CD4-positive, alpha-beta T cell treated with Interleukin-21 for 1 hour (primary cell): Measurements from ENCODE around the gene EOLA2.
"Not testable (repeated sequence)": the region's sequence is repeated elsewhere in the genome, so short reads cannot be mapped to it uniquely, and the experiment has no call there.

Source experiments
- DNase-seq: peaks from one replicate; pipeline ENCODE4 v3.0.0-alpha.2; 2020

Gene EOLA2

DNA sequence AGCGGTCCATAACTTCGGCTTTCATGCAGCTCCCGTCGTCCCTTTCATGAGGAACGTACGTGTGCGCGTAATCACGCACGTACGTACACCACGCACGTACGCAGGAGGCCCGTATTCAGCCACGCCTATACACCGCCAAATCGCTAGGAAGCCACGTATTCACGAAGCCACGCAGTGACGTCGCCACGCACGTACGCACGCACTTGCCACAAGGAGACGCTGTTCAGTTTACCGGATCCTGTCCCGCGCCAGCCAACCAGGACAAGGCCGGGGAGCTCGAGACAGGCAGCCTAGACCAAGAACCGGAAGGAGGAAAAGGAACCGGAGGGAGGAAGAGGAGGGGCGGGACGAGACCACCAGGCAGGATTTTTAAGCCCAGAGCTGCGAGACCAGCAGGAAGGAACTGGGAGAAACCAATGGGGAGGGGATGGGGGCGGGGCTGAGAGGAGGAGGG, at the start of gene EOLA2:
Gene EOLA2, minus strand, starts transcription at position 65 of the 454 bp plus-strand sequence. CDS start 4,617 bp downstream, outside the sequence.
- peak; percentile 95 for DNase-seq

DNA sequence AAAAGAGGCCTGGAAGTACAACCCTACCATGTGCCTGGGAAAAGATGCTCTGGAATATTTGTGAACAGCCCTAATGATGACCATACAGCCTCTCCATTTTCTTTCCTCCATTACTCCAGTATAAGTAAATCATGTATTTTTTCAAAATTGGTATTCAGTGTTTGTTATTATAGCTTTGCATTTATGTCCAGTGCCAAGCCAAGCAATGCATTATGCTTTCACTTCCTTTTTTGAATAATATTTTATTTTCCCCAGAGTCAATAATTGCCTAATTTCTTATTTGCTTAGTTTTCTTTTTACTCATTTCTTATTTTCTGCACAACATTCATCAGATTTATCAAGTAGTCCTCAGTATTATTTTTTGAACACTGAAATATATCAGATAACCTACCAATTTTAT, 49.3 kb upstream of the EOLA2 start:
- no peak for DNase-seq

DNA sequence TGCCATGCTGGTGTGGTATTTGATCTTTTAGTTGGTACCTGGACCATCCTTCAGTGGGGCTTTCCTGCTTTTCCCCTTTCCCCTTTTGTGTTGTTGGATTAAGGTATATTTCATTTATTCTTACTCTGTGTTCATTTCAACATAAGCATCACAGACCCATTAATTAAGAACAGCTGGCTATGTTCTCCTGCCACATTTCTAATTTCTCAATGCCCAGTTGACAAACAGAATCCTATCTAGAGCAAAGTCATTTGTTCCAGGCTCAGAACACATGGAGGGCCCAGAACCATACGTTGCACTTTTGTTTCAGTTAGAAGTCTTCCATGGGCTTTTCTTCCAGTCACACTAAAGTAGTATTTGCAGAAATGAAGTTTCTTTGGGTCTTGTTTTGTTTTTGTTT, 46.1 kb upstream of the EOLA2 start:
- no peak for DNase-seq

DNA sequence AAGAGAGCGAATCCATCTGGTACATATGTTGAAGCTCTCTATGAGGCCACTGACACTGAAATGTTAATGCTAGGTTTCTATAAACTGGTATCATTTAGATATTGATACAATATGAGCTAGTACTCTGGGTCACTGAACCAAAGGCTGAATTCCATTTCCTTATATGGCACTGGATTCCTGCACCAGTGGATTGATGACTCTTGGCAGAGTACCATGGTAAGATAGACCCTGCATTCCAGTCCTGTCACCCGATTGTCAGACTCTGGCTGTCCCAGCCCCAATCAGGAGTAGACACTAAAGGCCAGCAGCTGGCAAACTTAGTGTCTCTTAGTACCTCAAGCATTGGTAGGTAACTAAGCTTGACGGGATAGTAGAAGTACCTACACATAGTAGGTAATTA, 44.0 kb upstream of the EOLA2 start:
- DNase-seq = no peak

GRCh38 chrX:149979126-149979644, 40.9 kb upstream of the EOLA2 start:
- no peak for DNase-seq

DNA sequence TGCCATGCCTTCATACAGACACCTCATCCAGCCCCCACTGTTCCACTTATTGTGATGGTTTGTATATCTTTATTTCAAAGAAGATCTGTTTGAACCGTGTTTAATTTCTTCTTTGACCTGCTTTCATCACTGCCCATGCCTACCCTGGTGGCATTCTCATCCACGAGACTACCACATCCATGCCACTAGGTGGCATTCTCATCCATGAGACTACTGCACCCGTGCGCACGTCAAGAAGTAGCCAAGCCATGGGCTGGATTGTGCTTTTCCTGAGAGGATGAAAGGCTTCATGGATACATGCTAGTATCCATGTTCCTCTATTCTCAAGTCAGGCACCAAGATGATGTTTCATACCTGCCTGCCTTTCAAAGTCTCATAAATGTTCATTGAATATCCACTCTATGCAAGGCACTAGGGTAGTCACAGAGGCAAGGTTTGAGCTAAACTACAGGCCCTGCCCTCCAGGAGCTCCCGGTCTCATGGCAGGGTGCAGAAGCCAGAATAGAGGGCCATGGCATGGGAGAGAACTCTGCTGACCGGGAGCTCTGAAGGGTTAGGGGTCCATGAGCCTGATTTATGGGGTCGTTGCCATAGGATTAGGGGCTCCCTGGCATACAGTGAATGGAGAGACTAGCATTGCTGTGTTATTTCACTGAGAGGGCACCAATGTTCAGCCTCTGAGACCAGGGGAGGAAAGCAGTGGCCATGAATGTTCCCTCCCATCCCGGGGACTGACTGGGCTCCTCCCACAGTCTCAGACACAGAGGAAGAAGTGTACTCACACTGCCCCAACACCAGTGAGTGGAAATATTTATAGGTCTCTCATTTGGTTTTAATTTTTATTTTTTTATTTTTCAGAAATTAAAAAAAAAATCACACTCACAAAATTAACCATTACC, 24.8 kb upstream of the EOLA2 start:
- peak; percentile 23 for DNase-seq

DNA sequence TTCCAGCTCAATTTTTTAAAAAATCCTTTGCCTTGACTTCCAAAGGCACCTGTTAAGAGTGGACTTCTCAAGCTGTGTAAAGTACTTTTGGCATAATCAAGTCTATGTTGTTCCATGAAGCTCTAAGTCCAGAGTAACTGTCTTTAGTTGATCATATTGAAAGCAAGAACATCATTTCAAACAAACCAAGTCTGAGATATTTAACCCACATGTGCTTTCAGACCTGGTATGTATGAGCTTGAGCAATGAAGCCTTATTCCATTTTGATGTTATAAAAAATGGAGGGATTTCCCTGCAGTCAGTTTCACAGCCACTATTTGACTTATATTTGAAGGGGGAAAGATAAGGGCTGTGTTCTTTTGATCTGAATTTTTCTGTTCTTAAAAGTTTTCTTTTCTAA, 23.7 kb upstream of the EOLA2 start:
- no peak for DNase-seq

DNA sequence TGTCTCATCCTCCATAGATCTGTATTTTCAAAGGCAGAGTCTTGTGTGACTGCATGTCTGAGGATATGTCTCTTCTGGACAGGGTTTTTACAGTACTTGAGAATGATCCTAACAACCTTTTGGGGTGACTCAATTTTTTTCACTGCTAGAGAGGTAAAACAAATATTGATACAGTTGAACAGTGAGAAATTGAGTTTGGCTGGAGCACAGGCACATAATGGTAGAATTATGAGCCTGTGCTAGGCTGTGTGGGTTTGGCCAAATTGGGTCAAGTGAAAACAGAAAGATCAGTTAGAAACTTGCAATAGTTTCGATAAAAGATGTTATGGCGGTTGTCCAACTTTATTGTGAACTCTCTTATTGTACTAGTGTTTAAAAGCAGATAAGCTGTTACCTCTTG, 23.3 kb upstream of the EOLA2 start:
- DNase-seq = no peak

DNA sequence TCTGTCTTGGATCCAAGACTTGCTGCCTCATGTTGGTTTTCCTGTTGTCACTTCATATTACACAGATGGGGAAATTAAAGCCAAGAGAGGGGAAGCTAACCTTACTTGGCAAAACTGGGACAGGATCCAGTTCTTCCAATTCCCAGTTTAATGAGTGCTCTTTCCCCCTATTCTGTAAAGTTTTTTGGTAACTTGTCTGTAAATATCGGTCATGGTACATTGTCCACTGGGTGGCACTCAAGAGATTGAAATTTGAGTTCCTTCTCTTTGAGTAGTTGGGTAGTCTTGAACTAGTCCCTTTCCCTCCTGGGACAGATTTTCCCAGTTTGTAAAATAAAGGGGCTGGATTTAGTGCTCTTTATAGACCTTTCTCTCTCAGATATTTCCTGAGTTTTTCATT, 12.4 kb upstream of the EOLA2 start:
- DNase-seq = peak; percentile 17

DNA sequence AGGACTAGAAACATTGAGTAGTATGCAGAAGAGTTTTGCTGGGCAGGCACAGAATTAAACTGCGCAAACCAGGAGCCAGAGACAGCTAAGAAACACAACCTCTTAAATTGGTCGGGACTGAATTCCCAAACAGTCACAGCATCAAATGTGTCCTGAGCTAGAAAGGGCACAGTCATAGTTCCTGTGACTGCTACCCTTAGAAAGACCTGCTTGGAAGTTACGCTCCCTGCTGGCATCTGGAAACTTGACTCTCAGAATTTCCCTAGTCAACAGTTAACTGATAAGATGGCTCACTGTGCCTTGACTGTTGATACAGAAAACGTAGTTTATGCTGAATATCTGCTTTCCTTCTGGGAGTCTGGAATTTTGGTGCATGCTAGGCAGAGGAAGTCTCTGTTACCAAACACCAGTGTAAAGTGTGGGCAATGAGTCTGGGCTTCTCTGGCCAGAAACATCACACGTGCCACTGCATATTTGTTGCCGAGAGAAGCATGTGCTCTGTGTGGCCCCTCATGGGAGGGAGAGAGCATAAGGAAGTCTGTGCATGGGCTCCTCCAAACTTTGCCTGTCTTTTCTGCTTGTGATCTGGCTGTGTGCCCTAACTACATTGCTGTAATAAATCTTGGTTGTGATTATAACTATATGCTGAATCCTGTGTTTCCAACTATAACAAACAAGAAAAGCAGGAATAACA, 11.6 kb upstream of the EOLA2 start:
- DNase-seq = no peak

DNA sequence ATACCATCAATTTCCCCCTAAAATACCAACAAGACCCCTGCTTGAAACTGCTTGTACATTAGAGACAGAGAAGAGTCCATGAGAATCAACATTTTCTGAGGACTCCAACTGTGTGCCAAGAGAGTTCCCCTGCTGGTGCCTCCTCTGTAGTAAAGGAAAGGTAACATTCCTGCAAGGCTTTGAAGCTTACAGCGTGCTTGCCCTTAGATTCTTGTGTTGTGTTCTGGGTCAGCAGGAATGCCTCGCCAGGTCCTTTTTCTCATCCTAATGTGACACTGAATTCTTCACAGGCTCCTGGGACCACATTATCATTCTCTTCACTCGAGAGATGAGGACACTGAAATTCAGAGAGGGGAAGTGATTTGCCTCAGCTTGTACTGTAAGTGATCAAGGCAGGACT, 9.7 kb upstream of the EOLA2 start:
- DNase-seq = no peak

DNA sequence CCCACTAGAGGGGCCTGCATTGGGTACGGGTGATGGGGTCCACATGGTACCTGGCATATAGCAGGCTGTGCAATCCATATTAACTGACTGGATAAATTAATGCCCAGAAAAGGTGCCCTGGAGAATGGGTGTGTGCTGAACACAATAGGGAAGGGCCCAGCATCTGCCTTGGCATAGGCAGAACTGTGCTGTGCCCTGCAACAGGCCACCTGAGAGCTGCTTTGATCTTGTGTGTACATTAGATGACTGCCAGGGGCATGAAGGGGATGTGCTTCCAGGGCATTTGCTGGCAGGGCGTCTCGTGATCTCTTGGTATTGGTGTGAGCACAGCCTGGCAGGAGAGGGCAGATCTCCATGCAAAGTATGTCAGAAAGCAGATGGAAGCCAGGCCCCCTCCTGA, 8.6 kb upstream of the EOLA2 start:
- DNase-seq = not testable (repeated sequence)

DNA sequence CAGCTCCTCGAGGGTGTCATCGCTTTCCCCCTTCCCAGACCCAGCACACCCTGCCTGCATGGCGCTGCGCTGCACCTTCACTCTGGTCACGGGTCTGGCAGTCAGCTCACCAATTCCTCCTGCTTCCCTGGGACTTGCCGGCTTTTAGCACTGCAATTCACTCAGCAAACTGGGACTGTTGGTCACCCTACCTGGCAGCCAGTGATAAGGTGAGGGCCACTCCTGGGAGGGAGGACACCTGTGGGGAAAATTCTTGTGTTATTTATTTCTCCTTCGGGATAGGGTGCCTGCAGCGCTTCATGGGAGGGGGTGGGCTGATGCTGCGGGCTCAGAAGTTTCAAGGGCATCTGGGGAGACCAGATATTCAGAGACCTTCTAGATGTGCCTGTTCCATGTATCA, 7.5 kb upstream of the EOLA2 start:
- DNase-seq = not testable (repeated sequence)

GRCh38 chrX:149945087-149945670, 6.9 kb upstream of the EOLA2 start:
- not testable (repeated sequence) for DNase-seq

GRCh38 chrX:149940674-149941024, 2.4 kb upstream of the EOLA2 start:
- DNase-seq = not testable (repeated sequence)

DNA sequence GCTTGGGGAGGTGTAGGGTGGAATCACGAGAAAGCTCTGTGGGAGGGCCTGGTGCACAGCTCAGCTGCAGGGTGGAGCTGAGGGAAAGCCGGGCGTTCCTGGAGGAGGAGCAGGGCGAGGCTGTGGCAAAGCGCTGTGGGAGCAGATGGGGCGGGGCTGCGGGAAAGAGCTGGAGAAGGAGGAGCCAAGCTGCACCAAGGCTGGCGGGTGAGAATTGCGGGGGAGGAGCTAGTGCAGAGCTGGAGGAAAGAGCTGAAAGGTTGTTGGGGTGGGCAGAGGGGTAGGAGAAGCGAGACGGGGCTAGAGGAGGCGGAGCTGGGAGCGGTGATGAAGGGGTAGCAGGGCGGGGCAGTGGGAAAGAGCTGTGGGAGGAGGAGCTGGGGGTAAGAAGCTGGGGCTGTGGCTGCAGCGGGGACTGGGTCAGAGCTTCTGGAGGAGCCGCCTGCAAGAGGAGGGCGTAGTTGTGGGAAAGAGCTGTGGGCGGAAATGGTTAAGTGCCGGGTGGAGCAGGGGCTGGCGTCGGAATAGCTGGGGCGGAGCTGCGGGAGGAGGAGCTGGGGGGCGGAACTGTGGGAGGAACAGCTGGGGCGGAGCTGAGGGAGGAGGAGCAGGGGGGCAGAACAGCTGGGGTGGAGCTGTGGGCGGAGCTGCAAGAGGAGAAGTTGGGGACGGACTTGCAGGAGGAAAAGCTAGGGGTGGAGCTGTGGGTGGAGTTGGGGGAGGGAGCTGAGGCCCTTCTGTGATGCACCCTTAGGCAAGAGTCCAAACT, 1.8 kb upstream of the EOLA2 start:
- DNase-seq = peak; percentile 95

GRCh38 chrX:149939655-149939904, 1.3 kb upstream of the EOLA2 start:
- DNase-seq = no peak

DNA sequence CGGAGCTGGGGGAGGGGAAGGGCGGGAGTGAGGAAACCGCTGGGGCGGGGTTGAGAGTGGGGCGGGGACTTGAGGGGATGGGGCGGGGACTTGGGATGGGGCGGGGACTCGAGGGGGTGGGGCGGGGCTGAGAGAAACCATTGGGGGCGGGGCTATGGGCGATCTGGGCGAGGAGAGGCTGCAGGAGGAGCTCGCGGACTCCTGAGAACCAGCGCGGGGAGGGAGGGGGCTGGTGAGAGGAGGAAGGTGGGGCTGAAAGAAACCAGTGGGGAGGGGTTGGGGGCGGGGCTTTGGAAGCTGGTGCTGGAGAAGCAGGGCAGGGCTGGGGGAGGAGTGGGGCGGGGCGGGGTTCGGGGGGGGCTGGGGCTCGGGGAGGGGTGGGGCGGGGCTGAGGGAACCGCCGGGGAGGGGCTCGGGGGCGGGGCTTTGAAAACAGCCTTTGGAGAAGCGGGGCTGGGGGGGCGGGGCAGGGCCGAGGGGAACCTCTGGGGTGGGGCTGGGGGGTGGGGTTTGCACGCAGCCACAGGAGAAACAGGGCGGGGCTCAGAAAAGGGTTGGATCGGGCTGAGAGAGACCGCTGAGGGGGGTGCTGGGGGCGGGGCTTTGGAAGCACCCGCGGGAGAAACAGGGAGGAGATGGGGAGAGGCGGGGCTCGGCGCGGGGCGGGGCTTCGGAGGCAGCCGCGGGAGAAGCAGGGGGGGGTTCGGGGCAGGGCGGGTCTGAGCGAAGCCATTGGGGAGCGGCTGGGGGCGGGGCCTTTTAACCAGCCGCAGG, 777 bp upstream of the EOLA2 start:
- DNase-seq = peak; percentile 91

- no peak for DNase-seq
Measured at GRCh38 chrX:149937871-149938426, 342 bp downstream of the EOLA2 start.

DNA sequence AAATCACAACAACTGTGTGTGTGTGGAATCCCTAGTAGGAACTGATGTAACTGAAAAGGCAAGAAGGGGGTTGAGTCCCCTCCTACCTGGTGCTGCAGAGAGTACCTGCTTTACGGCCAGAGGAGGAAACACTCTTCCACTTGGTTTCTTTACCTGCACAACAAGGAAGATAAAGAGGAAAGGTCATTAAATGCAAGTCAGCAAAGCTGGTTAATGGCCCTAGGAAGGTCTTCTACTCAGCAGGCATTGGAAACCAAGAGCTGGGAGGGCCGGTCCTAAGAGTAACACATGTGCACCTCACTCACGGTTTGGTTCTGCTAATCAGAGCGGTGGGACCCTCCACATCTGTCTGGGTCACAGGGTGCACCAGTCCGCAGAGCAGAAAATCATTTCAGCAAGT, 963 bp downstream of the EOLA2 start:
- DNase-seq = not testable (repeated sequence)

DNA sequence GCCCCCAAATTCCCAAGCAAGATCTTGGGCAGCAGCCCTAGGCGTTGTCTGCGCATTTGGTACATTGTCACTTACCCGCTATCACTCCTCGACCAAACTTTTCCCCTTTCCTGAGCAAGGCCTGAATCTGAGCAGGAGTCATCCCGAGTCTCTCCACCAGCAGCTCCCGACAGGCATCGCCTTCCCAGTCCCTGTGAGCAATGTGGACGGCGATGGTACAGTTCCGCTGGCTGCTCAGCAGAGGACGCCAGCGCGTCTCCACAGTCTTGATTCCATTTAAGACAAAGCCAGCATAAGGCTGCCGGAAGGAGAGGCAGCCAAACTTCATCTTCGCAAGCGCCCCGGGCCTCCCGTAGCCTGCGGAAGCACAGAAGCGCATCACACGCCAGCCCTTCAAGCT, 4.7 kb downstream of the EOLA2 start:
- not testable (repeated sequence) for DNase-seq

DNA sequence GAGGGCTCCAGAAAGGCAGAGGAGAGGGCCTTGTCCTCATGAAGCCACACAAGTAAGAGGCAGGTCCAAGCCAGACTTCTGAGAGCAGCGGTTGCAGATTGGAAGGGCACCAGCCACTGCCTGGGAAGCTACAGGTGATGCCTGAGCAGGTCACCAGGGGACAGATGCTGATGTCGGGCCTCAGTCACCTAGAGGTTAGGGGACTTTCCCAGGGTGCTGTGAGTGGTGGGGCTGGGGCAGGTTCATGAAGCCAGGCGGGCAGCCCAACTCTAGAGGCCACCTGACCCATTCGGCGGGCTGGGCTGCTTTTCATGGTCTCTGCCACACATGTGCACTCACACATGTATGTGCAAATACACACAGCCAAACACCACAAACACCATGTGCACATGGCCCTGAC, 5.3 kb downstream of the EOLA2 start:
- not testable (repeated sequence) for DNase-seq
